GM12872 (cell line): ENCODE results near the gene LENEP.

Source experiments
- TF ChIP-seq, protein P1 (sequence below): IDR thresholded peaks from 3 replicates; pipeline ENCODE4 v1.5.1; 2011; ENCODE audit warnings: low read depth, mild to moderate bottlenecking, low read length, moderate library complexity; ENCODE audit not compliant: insufficient read depth

Gene LENEP

DNA sequence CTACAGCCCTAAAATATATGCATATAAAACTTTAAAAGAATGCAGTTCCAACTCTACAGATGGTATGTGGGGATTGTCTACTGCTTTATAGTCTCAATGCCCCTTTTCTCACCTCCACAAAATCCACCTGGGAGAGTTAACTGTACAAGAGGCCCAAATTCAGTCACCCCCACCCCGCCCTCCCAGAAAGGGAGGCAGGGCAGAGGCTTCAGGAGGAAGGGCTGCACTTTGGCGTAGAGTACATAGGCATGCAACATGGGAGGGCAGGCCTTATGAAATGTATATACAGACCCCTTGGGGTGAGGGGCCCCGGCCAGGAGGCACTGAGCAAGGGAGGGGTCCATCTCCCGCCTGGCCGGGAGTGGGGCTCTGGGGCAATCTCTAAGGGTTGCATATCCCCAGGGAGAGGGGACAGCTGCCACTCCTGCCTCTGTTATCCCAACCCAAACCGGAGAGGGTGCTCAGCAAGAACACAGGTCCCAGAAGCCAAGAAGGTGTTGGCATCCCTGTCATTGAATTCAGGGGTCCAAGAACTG is 30.5 kb upstream of the LENEP start:
- TF ChIP-seq, protein P1, sequence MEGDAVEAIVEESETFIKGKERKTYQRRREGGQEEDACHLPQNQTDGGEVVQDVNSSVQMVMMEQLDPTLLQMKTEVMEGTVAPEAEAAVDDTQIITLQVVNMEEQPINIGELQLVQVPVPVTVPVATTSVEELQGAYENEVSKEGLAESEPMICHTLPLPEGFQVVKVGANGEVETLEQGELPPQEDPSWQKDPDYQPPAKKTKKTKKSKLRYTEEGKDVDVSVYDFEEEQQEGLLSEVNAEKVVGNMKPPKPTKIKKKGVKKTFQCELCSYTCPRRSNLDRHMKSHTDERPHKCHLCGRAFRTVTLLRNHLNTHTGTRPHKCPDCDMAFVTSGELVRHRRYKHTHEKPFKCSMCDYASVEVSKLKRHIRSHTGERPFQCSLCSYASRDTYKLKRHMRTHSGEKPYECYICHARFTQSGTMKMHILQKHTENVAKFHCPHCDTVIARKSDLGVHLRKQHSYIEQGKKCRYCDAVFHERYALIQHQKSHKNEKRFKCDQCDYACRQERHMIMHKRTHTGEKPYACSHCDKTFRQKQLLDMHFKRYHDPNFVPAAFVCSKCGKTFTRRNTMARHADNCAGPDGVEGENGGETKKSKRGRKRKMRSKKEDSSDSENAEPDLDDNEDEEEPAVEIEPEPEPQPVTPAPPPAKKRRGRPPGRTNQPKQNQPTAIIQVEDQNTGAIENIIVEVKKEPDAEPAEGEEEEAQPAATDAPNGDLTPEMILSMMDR, result no peak

DNA sequence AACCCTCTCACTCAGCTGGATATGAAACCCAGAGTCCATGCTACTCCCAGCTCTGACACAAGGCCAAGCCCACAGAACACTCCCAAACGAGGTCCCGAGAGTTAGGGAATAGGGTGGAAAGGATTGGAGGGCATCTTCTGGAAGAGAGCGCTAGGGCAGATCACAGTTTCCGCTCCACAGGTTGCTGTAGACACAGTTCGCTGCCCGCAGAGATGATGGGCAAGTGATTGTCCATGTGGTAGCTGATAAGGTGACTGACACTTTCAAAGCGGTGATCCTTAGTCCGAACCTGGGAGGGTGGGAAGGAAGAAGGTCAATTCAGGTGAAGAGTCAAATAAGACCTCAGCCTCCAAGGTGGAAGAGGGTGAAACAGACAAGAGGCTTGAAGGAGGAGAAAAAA is 29.7 kb upstream of the LENEP start:
- TF ChIP-seq, protein P1, result no peak

DNA sequence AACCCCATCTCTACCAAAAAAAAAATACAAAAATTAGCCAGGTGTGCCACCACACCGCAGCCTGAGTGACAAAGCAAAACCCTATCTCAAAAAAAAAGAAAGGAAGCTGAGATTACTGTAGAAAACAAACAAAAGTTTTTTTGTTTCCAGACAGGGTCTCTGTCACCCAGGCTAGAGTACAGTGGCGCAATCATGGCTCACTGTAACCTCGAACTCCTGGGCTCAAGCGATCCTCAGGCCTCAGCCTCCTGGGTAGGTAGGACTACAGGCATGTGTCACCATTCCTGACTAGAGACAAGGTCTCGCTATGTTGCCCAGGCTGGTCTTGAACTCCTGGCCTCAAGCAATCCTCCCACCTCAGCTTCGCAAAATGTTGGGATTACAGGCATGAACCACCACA is 29.0 kb upstream of the LENEP start:
- TF ChIP-seq, protein P1, result no peak

- TF ChIP-seq, protein P1, result no peak
Observed at GRCh38 chr1:154966111-154966510, 27.3 kb upstream of the LENEP start.

DNA sequence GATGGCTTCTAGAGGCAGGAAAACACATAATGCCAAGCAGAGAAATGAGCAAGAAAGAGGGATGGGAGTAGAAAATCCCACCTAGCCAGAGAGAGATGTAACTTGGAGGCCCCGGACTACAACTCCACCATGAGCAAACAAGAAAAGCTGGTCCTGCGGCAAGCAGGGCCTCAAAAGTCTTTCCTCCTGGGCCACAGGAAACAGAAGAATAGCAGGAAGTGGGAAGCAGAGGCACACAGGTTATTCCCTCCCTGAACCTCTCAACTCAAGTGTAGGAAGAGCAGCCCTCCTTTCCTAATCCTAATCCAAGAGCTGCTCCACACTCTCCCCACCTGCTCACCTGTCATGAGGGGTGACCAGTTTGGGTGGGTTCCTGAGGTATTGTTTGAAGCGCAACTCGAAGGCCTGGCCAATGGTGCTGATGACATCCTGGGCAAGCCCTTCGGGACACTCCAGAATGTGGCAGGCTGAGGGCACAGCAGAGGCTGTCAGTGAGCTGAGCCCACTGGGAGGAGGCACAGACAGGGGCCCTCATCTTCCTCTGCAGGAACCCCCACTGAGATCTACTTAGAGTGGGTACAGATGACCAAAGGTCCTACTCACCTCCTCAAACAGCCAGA is 25.9 kb upstream of the LENEP start:
- TF ChIP-seq, protein P1, result no peak

DNA sequence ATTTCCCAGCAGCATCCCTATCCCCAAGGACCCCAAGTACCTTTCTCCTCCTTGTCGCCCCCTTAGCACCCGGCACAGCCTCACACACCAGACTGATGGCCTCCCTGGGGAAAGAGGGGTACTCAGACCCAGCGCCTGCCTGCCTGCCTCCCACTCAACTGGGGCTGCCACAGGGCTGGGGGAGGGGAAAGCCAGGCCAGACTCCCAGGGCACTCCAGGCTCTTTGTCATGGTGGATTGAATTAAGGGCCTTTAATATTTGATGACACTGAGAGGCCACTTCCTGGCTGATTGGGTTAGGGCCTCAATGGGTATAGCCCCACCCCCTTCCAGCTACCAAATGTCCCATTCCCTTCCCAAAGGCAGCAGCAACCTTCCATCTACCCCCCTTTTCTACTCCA is 24.7 kb upstream of the LENEP start:
- TF ChIP-seq, protein P1, result no peak

DNA sequence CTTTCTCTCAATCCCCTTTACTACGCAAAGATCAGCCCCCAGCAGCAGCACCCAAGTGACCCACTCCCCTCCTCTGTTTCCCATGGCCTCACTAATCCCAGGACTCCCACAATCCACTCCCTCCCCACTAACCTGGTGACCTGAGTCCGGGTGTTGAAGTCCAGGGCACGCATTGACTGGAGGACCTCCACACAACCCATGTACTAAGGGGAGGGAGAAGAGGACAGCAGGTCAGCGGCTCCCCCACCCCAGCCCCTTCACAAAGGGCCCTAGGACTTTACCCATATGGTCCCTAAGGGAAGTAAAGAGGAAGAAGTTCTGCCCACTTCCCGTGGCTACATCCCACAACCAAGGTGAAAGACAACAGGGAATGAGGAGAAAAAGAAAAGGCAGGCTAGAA is 24.1 kb upstream of the LENEP start:
- TF ChIP-seq, protein P1, result no peak
